Duodenal mucosa (tissue), 2 donors: ENCODE measurements around the gene DYNC1I2.

Experiments used
- H3K27ac ChIP-seq: one replicate; pipeline ENCODE4 v1.7.0; 2013; ENCODE audit warnings: low read depth, low read length
- H3K27me3 ChIP-seq, 2 donors: one replicate each; pipeline ENCODE4 v1.7.0; 2013; ENCODE audit warnings: low read length in 2 of 2, control low read depth in 1 of 2; ENCODE audit not compliant: insufficient read depth in 2 of 2, control insufficient read depth in 1 of 2
- H3K36me3 ChIP-seq, 2 donors: one replicate each; pipeline ENCODE4 v1.7.0; 2013; ENCODE audit warnings: low read length in 2 of 2, control low read depth in 1 of 2; ENCODE audit not compliant: insufficient read depth in 2 of 2, control insufficient read depth in 1 of 2
- H3K4me1 ChIP-seq, 2 donors: one replicate each; pipeline ENCODE4 v1.7.0; 2013; ENCODE audit warnings: low read length in 2 of 2, control low read depth in 1 of 2; ENCODE audit not compliant: insufficient read depth in 2 of 2, control insufficient read depth in 1 of 2
- H3K4me3 ChIP-seq, 2 donors: one replicate each; pipeline ENCODE4 v1.7.0; 2013; ENCODE audit warnings: low read length in 2 of 2, low read depth in 1 of 2
- H3K9ac ChIP-seq, 2 donors: one replicate each; pipeline ENCODE4 v1.7.0; 2013; ENCODE audit warnings: low read length in 2 of 2, low read depth in 1 of 2
- H3K9me3 ChIP-seq, 2 donors: one replicate each; pipeline ENCODE4 v1.7.0; 2013; ENCODE audit warnings: low read length in 2 of 2, control low read depth in 1 of 2; ENCODE audit not compliant: control insufficient read depth in 1 of 2

The DYNC1I2 gene

GRCh38 chr2:171792886-171793580, 105.8 kb downstream of the DYNC1I2 start:
- no peaks in the 10 kb centered on the region for H3K27me3 ChIP-seq
- peaks cover 3 to 18% of the 10 kb centered on the region in 2 donors for H3K36me3 ChIP-seq

GRCh38 chr2:171793691-171794678, 106.7 kb downstream of the DYNC1I2 start:
- H3K9me3 ChIP-seq, result no peaks in the 10 kb centered on the region
- peaks cover 3 to 18% of the 10 kb centered on the region in 2 donors for H3K36me3 ChIP-seq
- no peaks in the 10 kb centered on the region for H3K27me3 ChIP-seq

More at GRCh38 chr2:171792886-171793580, 105.8 kb downstream of the DYNC1I2 start:
- Histone ChIP-seq H3K27ac (no peak overlapping the region), H3K9me3 (no peaks in the 10 kb centered on the region), H3K9ac (no peak overlapping the region), H3K4me1 (peaks cover under 1 to 5% of the 10 kb centered on the region in 2 donors), H3K4me3 (no peak overlapping the region)

GRCh38 chr2:171794918-171795317, 107.6 kb downstream of the DYNC1I2 start:
- Histone ChIP-seq H3K9ac (no peak overlapping the region), H3K36me3 (peaks cover 3 to 18% of the 10 kb centered on the region in 2 donors), H3K4me3 (no peak overlapping the region), H3K27ac (no peak overlapping the region), H3K27me3 (no peaks in the 10 kb centered on the region), H3K4me1 (peaks cover 4 to 11% of the 10 kb centered on the region in 2 donors), H3K9me3 (no peaks in the 10 kb centered on the region)

More at GRCh38 chr2:171793691-171794678, 106.7 kb downstream of the DYNC1I2 start:
- Histone ChIP-seq H3K4me1 (peaks cover 4 to 11% of the 10 kb centered on the region in 2 donors), H3K4me3 (no peak overlapping the region), H3K9ac (no peak overlapping the region), H3K27ac (no peak overlapping the region)
